ENCODE data around the gene BLTP3A.

GRCh38 chr6:34774967-34775366, 16.9 kb upstream of the BLTP3A start:
- TF ChIP-seq CTCF (IDR thresholded peaks at IDR 0.05; ENCODE audit: low read depth, low read length) (no peak), EZH2phosphoT487 (IDR thresholded peaks at IDR 0.05; ENCODE audit: low read depth) (no peak)
